K562 (cell line): Measurements from ENCODE around the gene RTP3. TPM values are rescaled to one million over a fixed set of nuclear protein-coding genes. Genes with fewer than 3 reads are reported as not detected.

Experiments
- CTCFL ChIP-seq: IDR thresholded peaks from 2 replicates; pipeline ENCODE4 v1.6.1; 2011; ENCODE audit warnings: borderline replicate concordance, low read depth, mild to moderate bottlenecking, moderate library complexity, low read length; ENCODE audit not compliant: insufficient read depth, poor library complexity, severe bottlenecking
- GTF2E2 ChIP-seq: fragments of 200-800 bp; sonication (Bioruptor generic); IDR thresholded peaks from 2 replicates; pipeline ENCODE4 v1.6.1; 2016; ENCODE audit warnings: missing genetic modification characterization, missing compliant biosample characterization
- NBN ChIP-seq: fragments of 450-650 bp; IDR thresholded peaks from 2 replicates; pipeline ENCODE4 v1.6.1; 2016; ENCODE audit warnings: low read depth, mild to moderate bottlenecking
- NFIC ChIP-seq: fragments of 450-650 bp; IDR thresholded peaks from 2 replicates; pipeline ENCODE4 v1.6.1; 2017; ENCODE audit warnings: mild to moderate bottlenecking, inconsistent platforms
- POLR2AphosphoS2 ChIP-seq: IDR thresholded peaks from 2 replicates; pipeline ENCODE4 v1.6.1; 2012; ENCODE audit warnings: low read length, improper control_type of control experiment
- SMAD4 ChIP-seq: fragments of 250-450 bp; sonication (Bioruptor Pico); conservative IDR thresholded peaks from 2 replicates; pipeline ENCODE4 v1.8.0; 2021; ENCODE audit warnings: inconsistent platforms, mild to moderate bottlenecking, moderate library complexity
- SRSF7 ChIP-seq: fragments of 200-400 bp; formaldehyde crosslinking; optimal IDR thresholded peaks from 2 replicates; pipeline ENCODE3; 2017; ENCODE audit warnings: mild to moderate bottlenecking, low read depth, low read length
- XRCC5 ChIP-seq: fragments of 200-400 bp; formaldehyde crosslinking; IDR thresholded peaks from 2 replicates; pipeline ENCODE4 v1.6.1; 2017; ENCODE audit warnings: low read depth, mild to moderate bottlenecking, low read length
- YY1 ChIP-seq, 3 experiments: IDR thresholded peaks; 2 replicates each; pipeline ENCODE4 v1.6.1; 2011; ENCODE audit warnings: low read length in 2 of 3, mild to moderate bottlenecking in 2 of 3, moderate library complexity in 2 of 3, borderline replicate concordance in 1 of 3, control low read depth in 1 of 3, low read depth in 1 of 3; ENCODE audit not compliant: insufficient read depth in 3 of 3, insufficient replicate concordance in 2 of 3, control insufficient read depth in 1 of 3, insufficient read length in 1 of 3; ENCODE audit errors: extremely low read depth in 1 of 3
- ZNF239 ChIP-seq: fragments of 250-450 bp; sonication (Bioruptor Pico); IDR thresholded peaks from 2 replicates; pipeline ENCODE4 v1.4.0; 2020; ENCODE audit warnings: mild to moderate bottlenecking
- ZNF561 ChIP-seq: fragments of 450-650 bp; formaldehyde crosslinking; conservative IDR thresholded peaks from 2 replicates; pipeline ENCODE4 v1.4.0; 2020; ENCODE audit warnings: mild to moderate bottlenecking, moderate library complexity
- ZNF668 ChIP-seq: fragments of 250-450 bp; sonication (Bioruptor Pico); IDR thresholded peaks from 2 replicates; pipeline ENCODE4 v1.8.0; 2022; ENCODE audit warnings: mild to moderate bottlenecking, inconsistent platforms
- polyA plus RNA-seq, 8 experiments: library from polyadenylated mRNA; depleted of rRNA in 4 of 8; stranded (reverse) in 5 of 8; unstranded in 3 of 8; fragments of >200 nt; fragmentation: Nextera tagmentation in 2 of 8; fragmentation: Illumina TruSeq in 1 of 8; extraction: Ambion mirVana in 2 of 8; extraction: Trizol in 1 of 8; gene quantifications; 2 replicates each; pipeline versions ENCODE4 v1.2.1 to v1.2.3, GENCODE V29; 2011 to 2014; ENCODE audit warnings: inconsistent platforms in 1 of 8, missing spikeins in 1 of 8
- total RNA-seq, 7 experiments: library from RNA; depleted of rRNA in 6 of 7; stranded (reverse); fragments of >200 nt in 6 of 7; fragmentation: Illumina TruSeq in 2 of 7; extraction: Trizol in 2 of 7; gene quantifications; 2 replicates each; pipeline versions ENCODE4 v1.2.1 to v1.2.3, GENCODE V29; 2011 to 2021; ENCODE audit warnings: low replicate concordance in 1 of 7
- TF ChIP-seq, protein P1 (sequence below): fragments of 250-450 bp; sonication (Bioruptor Pico); IDR thresholded peaks from 2 replicates; pipeline ENCODE4 v1.8.0; 2021; ENCODE audit warnings: moderate library complexity, mild to moderate bottlenecking, inconsistent platforms
- TF ChIP-seq, protein P2 (sequence below): fragments of 200-800 bp; sonication (Bioruptor generic); IDR thresholded peaks from 2 replicates; pipeline ENCODE4 v1.6.1; 2017; ENCODE audit warnings: missing genetic modification characterization, missing compliant biosample characterization
- TF ChIP-seq, protein P3 (sequence below), 2 experiments: fragments of 450-650 bp; conservative IDR thresholded peaks; 2 replicates each; pipeline ENCODE4 v1.6.1; 2017; ENCODE audit warnings: mild to moderate bottlenecking in 2 of 2, moderate library complexity in 2 of 2
- TF ChIP-seq, protein P4 (sequence below): fragments of 450-650 bp; formaldehyde crosslinking; IDR thresholded peaks from 2 replicates; pipeline ENCODE4 v1.4.0; 2020; ENCODE audit warnings: mild to moderate bottlenecking, moderate library complexity
- TF ChIP-seq, protein P5 (sequence below): IDR thresholded peaks from 2 replicates; pipeline ENCODE4 v1.6.1; 2014; ENCODE audit warnings: antibody characterized with exemption

Gene RTP3
- total and polyA plus RNA-seq, 9 of the 15 experiments (the other 6 are each of a cell fraction or from before 2014, with no cell fraction given) = not detected

DNA sequence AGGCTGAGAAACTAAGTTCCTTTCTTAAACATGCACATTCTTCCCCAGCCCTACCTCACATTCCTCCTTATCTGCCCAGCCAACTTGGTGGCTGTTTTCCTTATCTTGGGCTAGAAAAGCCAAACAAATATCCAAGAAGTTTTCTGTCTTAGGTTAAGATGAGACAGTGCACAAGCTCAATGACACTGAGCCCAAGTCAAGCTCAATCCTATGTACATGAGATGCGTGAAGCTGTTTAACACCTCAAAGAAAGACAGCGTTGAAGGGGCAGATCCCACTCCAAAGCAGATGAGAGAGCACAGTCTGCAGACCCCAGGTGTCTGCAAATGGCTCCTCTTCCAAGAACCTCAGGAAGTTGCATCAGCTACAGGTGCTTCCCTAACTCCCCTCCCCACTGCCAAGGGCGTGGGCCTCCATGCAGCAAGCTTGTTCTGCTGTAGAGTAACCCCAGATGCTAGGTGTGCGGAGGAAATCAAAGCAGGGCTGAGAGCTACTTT is 51.7 kb downstream of the RTP3 start (continued):
- TF ChIP-seq CTCFL (no peak), NFIC (peak; percentile 85), GTF2E2 (tag) (no peak), ZNF561 (no peak), SMAD4 (CRISPR knock-in tag) (peak; percentile 83), XRCC5 (0 out of 2 replicates have a peak, but pooled peaks have one; percentile 21), YY1 (IDR thresholded peaks at IDR 0.05; ENCODE audit: borderline replicate concordance in 1 of 3, control insufficient read depth in 1 of 3, extremely low read depth in 1 of 3, insufficient read depth in 3 of 3, insufficient read length in 1 of 3, insufficient replicate concordance in 2 of 3, low read depth in 1 of 3, low read length in 2 of 3) (peak in 1 of 3 experiments; percentile 50), ZNF668 (peak; percentile 3; the same call in 1 of the 2 replicates), ZNF239 (CRISPR knock-in tag) (no peak), POLR2AphosphoS2 (no peak), SRSF7 (no peak), NBN (peak; percentile 95)
- TF ChIP-seq, protein P1, sequence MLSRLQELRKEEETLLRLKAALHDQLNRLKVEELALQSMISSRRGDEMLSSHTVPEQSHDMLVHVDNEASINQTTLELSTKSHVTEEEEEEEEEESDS (CRISPR knock-in tag) = no peak
- TF ChIP-seq, protein P2, sequence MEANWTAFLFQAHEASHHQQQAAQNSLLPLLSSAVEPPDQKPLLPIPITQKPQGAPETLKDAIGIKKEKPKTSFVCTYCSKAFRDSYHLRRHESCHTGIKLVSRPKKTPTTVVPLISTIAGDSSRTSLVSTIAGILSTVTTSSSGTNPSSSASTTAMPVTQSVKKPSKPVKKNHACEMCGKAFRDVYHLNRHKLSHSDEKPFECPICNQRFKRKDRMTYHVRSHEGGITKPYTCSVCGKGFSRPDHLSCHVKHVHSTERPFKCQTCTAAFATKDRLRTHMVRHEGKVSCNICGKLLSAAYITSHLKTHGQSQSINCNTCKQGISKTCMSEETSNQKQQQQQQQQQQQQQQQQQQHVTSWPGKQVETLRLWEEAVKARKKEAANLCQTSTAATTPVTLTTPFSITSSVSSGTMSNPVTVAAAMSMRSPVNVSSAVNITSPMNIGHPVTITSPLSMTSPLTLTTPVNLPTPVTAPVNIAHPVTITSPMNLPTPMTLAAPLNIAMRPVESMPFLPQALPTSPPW = no peak
- TF ChIP-seq, protein P3, sequence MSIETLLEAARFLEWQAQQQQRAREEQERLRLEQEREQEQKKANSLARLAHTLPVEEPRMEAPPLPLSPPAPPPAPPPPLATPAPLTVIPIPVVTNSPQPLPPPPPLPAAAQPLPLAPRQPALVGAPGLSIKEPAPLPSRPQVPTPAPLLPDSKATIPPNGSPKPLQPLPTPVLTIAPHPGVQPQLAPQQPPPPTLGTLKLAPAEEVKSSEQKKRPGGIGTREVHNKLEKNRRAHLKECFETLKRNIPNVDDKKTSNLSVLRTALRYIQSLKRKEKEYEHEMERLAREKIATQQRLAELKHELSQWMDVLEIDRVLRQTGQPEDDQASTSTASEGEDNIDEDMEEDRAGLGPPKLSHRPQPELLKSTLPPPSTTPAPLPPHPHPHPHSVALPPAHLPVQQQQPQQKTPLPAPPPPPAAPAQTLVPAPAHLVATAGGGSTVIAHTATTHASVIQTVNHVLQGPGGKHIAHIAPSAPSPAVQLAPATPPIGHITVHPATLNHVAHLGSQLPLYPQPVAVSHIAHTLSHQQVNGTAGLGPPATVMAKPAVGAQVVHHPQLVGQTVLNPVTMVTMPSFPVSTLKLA (conservative IDR thresholded peaks at IDR 0.05) = peak; percentile 33 to 63; a peak in 2 of 4 replicates
- TF ChIP-seq, protein P4, sequence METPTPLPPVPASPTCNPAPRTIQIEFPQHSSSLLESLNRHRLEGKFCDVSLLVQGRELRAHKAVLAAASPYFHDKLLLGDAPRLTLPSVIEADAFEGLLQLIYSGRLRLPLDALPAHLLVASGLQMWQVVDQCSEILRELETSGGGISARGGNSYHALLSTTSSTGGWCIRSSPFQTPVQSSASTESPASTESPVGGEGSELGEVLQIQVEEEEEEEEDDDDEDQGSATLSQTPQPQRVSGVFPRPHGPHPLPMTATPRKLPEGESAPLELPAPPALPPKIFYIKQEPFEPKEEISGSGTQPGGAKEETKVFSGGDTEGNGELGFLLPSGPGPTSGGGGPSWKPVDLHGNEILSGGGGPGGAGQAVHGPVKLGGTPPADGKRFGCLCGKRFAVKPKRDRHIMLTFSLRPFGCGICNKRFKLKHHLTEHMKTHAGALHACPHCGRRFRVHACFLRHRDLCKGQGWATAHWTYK (CRISPR knock-in tag) = no peak; the same call in 1 of the 2 replicates
- TF ChIP-seq, protein P5, sequence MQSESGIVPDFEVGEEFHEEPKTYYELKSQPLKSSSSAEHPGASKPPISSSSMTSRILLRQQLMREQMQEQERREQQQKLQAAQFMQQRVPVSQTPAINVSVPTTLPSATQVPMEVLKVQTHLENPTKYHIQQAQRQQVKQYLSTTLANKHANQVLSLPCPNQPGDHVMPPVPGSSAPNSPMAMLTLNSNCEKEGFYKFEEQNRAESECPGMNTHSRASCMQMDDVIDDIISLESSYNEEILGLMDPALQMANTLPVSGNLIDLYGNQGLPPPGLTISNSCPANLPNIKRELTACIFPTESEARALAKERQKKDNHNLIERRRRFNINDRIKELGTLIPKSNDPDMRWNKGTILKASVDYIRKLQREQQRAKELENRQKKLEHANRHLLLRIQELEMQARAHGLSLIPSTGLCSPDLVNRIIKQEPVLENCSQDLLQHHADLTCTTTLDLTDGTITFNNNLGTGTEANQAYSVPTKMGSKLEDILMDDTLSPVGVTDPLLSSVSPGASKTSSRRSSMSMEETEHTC = no peak
